K562 (cell line): ENCODE data around the gene CALB2. TPM values are rescaled to one million over a fixed set of nuclear protein-coding genes. Genes with fewer than 3 reads are reported as not detected.
"Not testable (repeated sequence)": the region's sequence is repeated elsewhere in the genome, so short reads cannot be mapped to it uniquely, and the experiment has no call there.

ENCODE experiments used
- ATAC-seq: fragments of 200-7000 bp; cut with Tn5 transposase; 3 replicates; pipeline ENCODE4 v1.9.1; 2020; ENCODE audit warnings: moderate library complexity
- BruUV-seq: library from RNA; stranded (reverse); fragments of 400-500 nt; replicated peaks from 2 replicates; lab custom pipeline; 2021; lab: Mats Ljungman, UMichigan
- CTCF ChIA-PET: fragments of 300-600 bp; formaldehyde crosslinking; extraction: SDS; loops from one replicate; lab custom pipeline; 2021; ENCODE audit warnings: low intra/inter-chr PET ratio; lab: Yijun Ruan, JAX
- POLR2A ChIA-PET: fragments of 300-600, 350-650 bp; sonication (Branson Sonifier 250); formaldehyde crosslinking; extraction: SDS; loops from one replicate; lab custom pipeline; 2021; ENCODE audit warnings: antibody characterized with exemption, inconsistent platforms; lab: Yijun Ruan, JAX
- DNase-seq, 4 experiments: peaks; one replicate each; pipeline versions ENCODE4 v3.0.0 to v3.0.0-alpha.2; 2011 to 2018; ENCODE audit warnings: low spot score in 3 of 4, mixed read lengths in 3 of 4; ENCODE audit errors: extremely low read depth in 1 of 4
- FAIRE-seq: peaks from 2 replicates; lab custom pipeline; 2011; peaks lifted over from hg19 to GRCh38; lab: Jason Lieb, UNC
- H2AFZ ChIP-seq: 2 replicates; pipeline ENCODE4 v1.6.0; 2011; ENCODE audit warnings: low read depth, low read length, control low read depth, inconsistent platforms
- H3K27ac ChIP-seq: fragments of 200-600 bp; 3 replicates; pipeline ENCODE4 v1.8.0; 2011; ENCODE audit warnings: low read depth, mild to moderate bottlenecking, control low read depth, inconsistent platforms, low read length, moderate library complexity, mixed read lengths; ENCODE audit errors: extremely low read depth
- H3K27me3 ChIP-seq, 2 experiments: fragments of 300-600 bp in 1 of 2; 2 replicates in 1 of 2; 3 replicates in 1 of 2; pipeline versions ENCODE4 v1.6.0 to v1.8.0; 2011; ENCODE audit warnings: inconsistent platforms in 2 of 2, low read length in 2 of 2, mild to moderate bottlenecking in 1 of 2, mixed read lengths in 1 of 2, moderate library complexity in 1 of 2; ENCODE audit not compliant: control insufficient read depth in 2 of 2, insufficient read depth in 2 of 2
- H3K36me3 ChIP-seq: fragments of 300-600 bp; 3 replicates; pipeline ENCODE4 v1.8.0; 2011; ENCODE audit warnings: mild to moderate bottlenecking, low read length, inconsistent platforms; ENCODE audit not compliant: control insufficient read depth, insufficient read depth
- H3K4me1 ChIP-seq, 2 experiments: fragments of 200-600 bp in 1 of 2; replicated peaks in 1 of 2; 2 replicates in 1 of 2; 3 replicates in 1 of 2; pipeline versions ENCODE4 v1.5.1 to v1.8.0; 2011; ENCODE audit warnings: inconsistent platforms in 2 of 2, low read length in 2 of 2, mild to moderate bottlenecking in 1 of 2, mixed read lengths in 1 of 2, moderate library complexity in 1 of 2; ENCODE audit not compliant: control insufficient read depth in 2 of 2, insufficient read depth in 2 of 2
- H3K4me2 ChIP-seq: 2 replicates; pipeline ENCODE4 v1.6.1; 2011; ENCODE audit warnings: low read length, control low read depth, inconsistent platforms, mixed read lengths; ENCODE audit not compliant: insufficient read depth
- H3K4me3 ChIP-seq: fragments of 200-600 bp; sonication (generic), shearing (Covaris generic); 2 replicates; pipeline ENCODE4 v1.5.1; 2016; ENCODE audit warnings: control low read depth, inconsistent platforms
- H3K79me2 ChIP-seq: fragments of 200-600 bp; 3 replicates; pipeline ENCODE4 v1.8.0; 2011; ENCODE audit warnings: low read length, inconsistent platforms; ENCODE audit not compliant: control insufficient read depth, insufficient read depth
- H3K9ac ChIP-seq, 2 experiments: 2 replicates each; pipeline versions ENCODE4 v1.6.0 to v1.6.1; 2011; ENCODE audit warnings: low read depth in 2 of 2, low read length in 2 of 2, control low read depth in 1 of 2, inconsistent platforms in 1 of 2, mild to moderate bottlenecking in 1 of 2, mixed read lengths in 1 of 2; ENCODE audit not compliant: insufficient read depth in 1 of 2
- H3K9me1 ChIP-seq: one replicate; pipeline ENCODE4 v1.6.0; 2011; ENCODE audit warnings: inconsistent platforms, mild to moderate bottlenecking, low read length, moderate library complexity; ENCODE audit not compliant: control insufficient read depth, insufficient read depth
- H3K9me3 ChIP-seq: replicated peaks from 2 replicates; pipeline ENCODE4 v1.5.1; 2011; ENCODE audit warnings: low read depth, low read length, inconsistent platforms; ENCODE audit not compliant: control insufficient read depth, insufficient read depth
- H4K20me1 ChIP-seq: replicated peaks from 2 replicates; pipeline ENCODE4 v1.6.1; 2011; ENCODE audit warnings: low read length, inconsistent platforms, mixed read lengths; ENCODE audit not compliant: control insufficient read depth, insufficient read depth
- BCOR ChIP-seq: fragments of 450-650 bp; IDR thresholded peaks from 2 replicates; pipeline ENCODE4 v1.6.1; 2016
- ESRRA ChIP-seq: fragments of 450-650 bp; IDR thresholded peaks from 2 replicates; pipeline ENCODE4 v1.6.1; 2014; ENCODE audit warnings: low read depth, mild to moderate bottlenecking, moderate library complexity, borderline replicate concordance
- RBM25 ChIP-seq: fragments of 200-400 bp; formaldehyde crosslinking; IDR thresholded peaks from 2 replicates; pipeline ENCODE4 v1.6.1; 2018; ENCODE audit warnings: low read length, low read depth, moderate library complexity; ENCODE audit not compliant: severe bottlenecking
- ZNF24 ChIP-seq: fragments of 450-650 bp; IDR thresholded peaks from 2 replicates; pipeline ENCODE4 v1.6.1; 2016
- WGBS: fragments of 100-300 bp; shearing (Covaris generic); methylation state at CpG from one replicate; pipeline ENCODE4 v1.1.6; 2016; ENCODE audit warnings: low coverage, mixed read lengths; ENCODE audit not compliant: insufficient coverage; ENCODE audit errors: missing lambda C conversion rate; 5-methylcytosine and 5-hydroxymethylcytosine counted together
- in situ Hi-C: fragments of 300-500 bp; cut with MboI; formaldehyde crosslinking; loops from 4 replicates; pipeline ENCODE4 v1.15.0; 2018; ENCODE audit warnings: inconsistent platforms, mixed read lengths
- intact Hi-C: fragments of 100-400 bp; cut with micrococcal nuclease; formaldehyde crosslinking; loops from 2 replicates; pipeline ENCODE4 v1.14.2; 2022
- polyA plus RNA-seq, 8 experiments: library from polyadenylated mRNA; depleted of rRNA in 4 of 8; stranded (reverse) in 5 of 8; unstranded in 3 of 8; fragments of >200 nt; fragmentation: Nextera tagmentation in 2 of 8; fragmentation: Illumina TruSeq in 1 of 8; extraction: Ambion mirVana in 2 of 8; extraction: Trizol in 1 of 8; gene quantifications; 2 replicates each; pipeline versions ENCODE4 v1.2.1 to v1.2.3, GENCODE V29; 2011 to 2014; ENCODE audit warnings: inconsistent platforms in 1 of 8, missing spikeins in 1 of 8
- total RNA-seq, 7 experiments: library from RNA; depleted of rRNA in 6 of 7; stranded (reverse); fragments of >200 nt in 6 of 7; fragmentation: Illumina TruSeq in 2 of 7; extraction: Trizol in 2 of 7; gene quantifications; 2 replicates each; pipeline versions ENCODE4 v1.2.1 to v1.2.3, GENCODE V29; 2011 to 2021; ENCODE audit warnings: low replicate concordance in 1 of 7
- TF ChIP-seq, protein P1 (sequence below): fragments of 250-450 bp; sonication (Bioruptor Pico); IDR thresholded peaks from 2 replicates; pipeline ENCODE4 v1.4.0; 2020; ENCODE audit warnings: mild to moderate bottlenecking, moderate library complexity, borderline replicate concordance
- TF ChIP-seq, protein P2 (sequence below): fragments of 450-650 bp; IDR thresholded peaks from 2 replicates; pipeline ENCODE4 v1.6.1; 2014; ENCODE audit warnings: low read depth, mild to moderate bottlenecking, moderate library complexity, borderline replicate concordance

CALB2 gene
- total and polyA plus RNA-seq, 9 of the 15 experiments (the other 6 are each of a cell fraction or from before 2014, with no cell fraction given): not detected

DNA sequence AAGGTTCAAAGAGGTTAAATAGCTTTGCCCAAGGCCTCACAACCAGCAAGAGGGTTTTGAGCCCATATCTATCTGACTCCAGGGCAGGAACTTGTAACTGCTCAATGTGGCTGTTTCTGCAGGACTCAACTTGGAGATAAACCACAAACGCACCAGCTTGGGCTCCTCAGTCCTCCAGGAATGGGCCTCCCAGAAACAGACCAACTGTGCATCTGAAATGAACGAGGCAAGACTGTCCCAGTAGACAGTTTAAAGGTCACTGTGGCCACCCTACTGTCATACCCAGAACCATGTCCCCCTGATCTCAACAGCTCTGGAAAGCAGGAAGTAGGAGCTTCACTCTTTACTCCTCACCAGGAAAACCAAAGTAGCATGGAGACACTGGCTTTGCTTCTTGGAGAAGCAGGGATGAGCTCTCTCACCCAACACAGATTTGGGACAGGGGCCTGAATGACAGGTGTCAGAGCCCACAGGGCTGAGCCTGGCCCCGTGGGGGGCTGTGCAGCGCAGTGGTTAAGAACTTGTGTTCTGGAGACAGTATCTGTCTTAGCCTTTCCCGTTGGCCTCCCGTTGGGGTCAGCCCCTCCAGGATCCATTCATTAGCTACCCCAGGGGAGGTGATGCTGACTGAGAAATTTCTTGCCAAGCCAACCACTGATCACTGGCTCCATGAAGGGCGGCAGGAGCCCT lies 2.3 kb upstream of the CALB2 start (continued):
- TF ChIP-seq, protein P1, sequence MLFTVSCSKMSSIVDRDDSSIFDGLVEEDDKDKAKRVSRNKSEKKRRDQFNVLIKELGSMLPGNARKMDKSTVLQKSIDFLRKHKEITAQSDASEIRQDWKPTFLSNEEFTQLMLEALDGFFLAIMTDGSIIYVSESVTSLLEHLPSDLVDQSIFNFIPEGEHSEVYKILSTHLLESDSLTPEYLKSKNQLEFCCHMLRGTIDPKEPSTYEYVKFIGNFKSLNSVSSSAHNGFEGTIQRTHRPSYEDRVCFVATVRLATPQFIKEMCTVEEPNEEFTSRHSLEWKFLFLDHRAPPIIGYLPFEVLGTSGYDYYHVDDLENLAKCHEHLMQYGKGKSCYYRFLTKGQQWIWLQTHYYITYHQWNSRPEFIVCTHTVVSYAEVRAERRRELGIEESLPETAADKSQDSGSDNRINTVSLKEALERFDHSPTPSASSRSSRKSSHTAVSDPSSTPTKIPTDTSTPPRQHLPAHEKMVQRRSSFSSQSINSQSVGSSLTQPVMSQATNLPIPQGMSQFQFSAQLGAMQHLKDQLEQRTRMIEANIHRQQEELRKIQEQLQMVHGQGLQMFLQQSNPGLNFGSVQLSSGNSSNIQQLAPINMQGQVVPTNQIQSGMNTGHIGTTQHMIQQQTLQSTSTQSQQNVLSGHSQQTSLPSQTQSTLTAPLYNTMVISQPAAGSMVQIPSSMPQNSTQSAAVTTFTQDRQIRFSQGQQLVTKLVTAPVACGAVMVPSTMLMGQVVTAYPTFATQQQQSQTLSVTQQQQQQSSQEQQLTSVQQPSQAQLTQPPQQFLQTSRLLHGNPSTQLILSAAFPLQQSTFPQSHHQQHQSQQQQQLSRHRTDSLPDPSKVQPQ (CRISPR knock-in tag): no peak
- TF ChIP-seq, protein P2, sequence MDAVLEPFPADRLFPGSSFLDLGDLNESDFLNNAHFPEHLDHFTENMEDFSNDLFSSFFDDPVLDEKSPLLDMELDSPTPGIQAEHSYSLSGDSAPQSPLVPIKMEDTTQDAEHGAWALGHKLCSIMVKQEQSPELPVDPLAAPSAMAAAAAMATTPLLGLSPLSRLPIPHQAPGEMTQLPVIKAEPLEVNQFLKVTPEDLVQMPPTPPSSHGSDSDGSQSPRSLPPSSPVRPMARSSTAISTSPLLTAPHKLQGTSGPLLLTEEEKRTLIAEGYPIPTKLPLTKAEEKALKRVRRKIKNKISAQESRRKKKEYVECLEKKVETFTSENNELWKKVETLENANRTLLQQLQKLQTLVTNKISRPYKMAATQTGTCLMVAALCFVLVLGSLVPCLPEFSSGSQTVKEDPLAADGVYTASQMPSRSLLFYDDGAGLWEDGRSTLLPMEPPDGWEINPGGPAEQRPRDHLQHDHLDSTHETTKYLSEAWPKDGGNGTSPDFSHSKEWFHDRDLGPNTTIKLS: no peak
- no peak for TF ChIP-seq ZNF24

DNA sequence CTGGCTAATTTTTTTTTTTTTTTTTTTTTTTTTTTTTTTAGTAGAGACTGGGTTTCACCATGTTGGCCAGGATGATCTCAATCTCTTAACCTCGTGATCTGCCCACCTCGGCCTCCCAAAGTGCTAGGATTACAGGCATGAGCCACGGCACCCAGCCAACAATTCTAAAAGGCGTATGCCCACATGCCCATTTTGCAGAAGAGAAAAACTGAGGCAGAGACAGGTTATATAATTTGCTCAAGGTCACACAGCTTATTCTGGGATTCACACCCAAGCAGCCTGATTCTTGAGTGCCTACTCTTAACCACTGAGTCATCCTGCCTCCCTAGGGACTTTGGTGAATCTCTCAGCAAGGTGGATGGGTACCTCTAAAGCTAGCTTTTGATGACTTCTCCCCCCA lies 1.6 kb upstream of the CALB2 start:
- H3K9ac ChIP-seq, H3K9me3 ChIP-seq, DNase-seq, H3K4me3 ChIP-seq, H3K36me3 ChIP-seq, BruUV-seq, H3K4me1 ChIP-seq, H3K9me1 ChIP-seq, H2AFZ ChIP-seq, in situ Hi-C loops, H3K27ac ChIP-seq, H3K79me2 ChIP-seq, FAIRE-seq, H3K4me2 ChIP-seq, ATAC-seq, CTCF ChIA-PET, intact Hi-C loops: not testable (repeated sequence)
- peaks cover 2 to 26% of the 10 kb centered on the region in 2 experiments; a peak in 3 of 5 replicates for H3K27me3 ChIP-seq
- peaks cover 11% of the 10 kb centered on the region for H4K20me1 ChIP-seq
- POLR2A ChIA-PET: interaction anchor here (0.5 to 0.6 kb wide), 2 partner anchors 54 to 61 kb away, joined by 3 read pairs; no protein-coding TSS in a partner anchor
- peak; percentile 60 for TF ChIP-seq RBM25
- TF ChIP-seq BCOR: peak; percentile 57; the same call in 1 of the 2 replicates
- peak; percentile 50 for TF ChIP-seq ESRRA
- WGBS: 1% methylated on average over 4 of the region's 4 CpGs
